Stomach (tissue), 4 donors: ENCODE measurements around the gene FBF1.

Source experiments
- POLR2A ChIP-seq, 4 donors: fragments of 450-650 bp; IDR thresholded peaks; one replicate each; pipeline ENCODE4 v1.6.1; 2016; ENCODE audit warnings: antibody characterized with exemption in 4 of 4, control low read depth in 2 of 4, mild to moderate bottlenecking in 1 of 4, moderate library complexity in 1 of 4
- POLR2AphosphoS5 ChIP-seq, 3 donors: sonication (generic); formaldehyde crosslinking; IDR thresholded peaks; one replicate each; pipeline ENCODE4 v1.6.1; 2016; ENCODE audit warnings: antibody characterized with exemption in 3 of 3
- TF ChIP-seq, protein P1 (sequence below), 7 experiments: fragments of 450-650 bp in 4 of 7; fragments of 200-600 bp in 3 of 7; sonication (generic) in 3 of 7; IDR thresholded peaks; one replicate each; pipeline ENCODE4 v1.5.1; 2016 to 2019; ENCODE audit warnings: antibody characterized with exemption in 7 of 7, control low read depth in 2 of 7, mild to moderate bottlenecking in 1 of 7

DNA sequence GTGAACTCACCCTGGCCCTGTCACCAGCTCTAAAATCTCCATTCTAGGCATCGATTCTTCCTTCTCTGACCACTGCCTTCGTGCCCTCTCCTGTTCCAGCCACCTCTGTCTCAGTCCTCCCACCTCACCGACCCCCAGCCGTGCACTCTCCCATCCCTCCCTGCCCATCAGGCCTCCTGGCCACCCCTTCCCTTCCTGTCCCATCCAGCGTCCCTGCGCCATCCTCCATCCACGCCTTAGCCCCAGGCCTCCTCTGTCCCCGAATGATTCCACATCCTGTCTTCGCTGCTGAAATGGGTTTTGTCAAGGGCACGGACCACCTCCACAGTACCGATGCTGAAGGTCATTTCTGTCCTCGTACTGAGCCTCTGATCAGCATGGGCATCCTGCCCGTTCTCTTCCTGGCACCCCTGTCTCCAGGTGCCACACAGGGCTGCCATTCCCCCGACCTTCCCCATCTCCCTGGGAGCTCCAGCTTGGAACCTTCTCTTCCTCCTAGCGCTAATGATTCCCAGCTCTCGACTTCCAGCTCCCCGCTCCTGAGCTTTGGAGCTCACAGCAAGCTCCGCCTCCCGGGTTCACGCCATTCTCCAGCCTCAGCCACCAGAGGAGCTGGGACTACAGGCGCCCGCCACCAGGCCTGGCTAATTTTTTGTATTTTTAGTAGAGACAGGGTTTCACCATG, 46.7 kb downstream of the FBF1 start:
- TF ChIP-seq POLR2A (IDR thresholded peaks at IDR 0.05) (no peak), POLR2AphosphoS5 (IDR thresholded peaks at IDR 0.05) (no peak)
- TF ChIP-seq, protein P1, sequence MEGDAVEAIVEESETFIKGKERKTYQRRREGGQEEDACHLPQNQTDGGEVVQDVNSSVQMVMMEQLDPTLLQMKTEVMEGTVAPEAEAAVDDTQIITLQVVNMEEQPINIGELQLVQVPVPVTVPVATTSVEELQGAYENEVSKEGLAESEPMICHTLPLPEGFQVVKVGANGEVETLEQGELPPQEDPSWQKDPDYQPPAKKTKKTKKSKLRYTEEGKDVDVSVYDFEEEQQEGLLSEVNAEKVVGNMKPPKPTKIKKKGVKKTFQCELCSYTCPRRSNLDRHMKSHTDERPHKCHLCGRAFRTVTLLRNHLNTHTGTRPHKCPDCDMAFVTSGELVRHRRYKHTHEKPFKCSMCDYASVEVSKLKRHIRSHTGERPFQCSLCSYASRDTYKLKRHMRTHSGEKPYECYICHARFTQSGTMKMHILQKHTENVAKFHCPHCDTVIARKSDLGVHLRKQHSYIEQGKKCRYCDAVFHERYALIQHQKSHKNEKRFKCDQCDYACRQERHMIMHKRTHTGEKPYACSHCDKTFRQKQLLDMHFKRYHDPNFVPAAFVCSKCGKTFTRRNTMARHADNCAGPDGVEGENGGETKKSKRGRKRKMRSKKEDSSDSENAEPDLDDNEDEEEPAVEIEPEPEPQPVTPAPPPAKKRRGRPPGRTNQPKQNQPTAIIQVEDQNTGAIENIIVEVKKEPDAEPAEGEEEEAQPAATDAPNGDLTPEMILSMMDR (IDR thresholded peaks at IDR 0.05) = no peak
